BJ (cell line): Measurements from ENCODE around the gene PNRC2. TPM values are rescaled to one million over a fixed set of nuclear protein-coding genes. Genes with fewer than 3 reads are reported as not detected.
"Not testable (repeated sequence)": the region's sequence is repeated elsewhere in the genome, so short reads cannot be mapped to it uniquely, and the experiment has no call there.

Source experiments
- CTCF ChIA-PET: fragments of 350-600 bp; formaldehyde crosslinking; extraction: SDS; loops from one replicate; lab custom pipeline; 2021; ENCODE audit warnings: antibody characterized with exemption, inconsistent platforms; lab: Yijun Ruan, JAX
- POLR2A ChIA-PET: fragments of 300-600 bp; sonication (Branson Sonifier 250); formaldehyde crosslinking; extraction: SDS; loops from one replicate; lab custom pipeline; 2021; ENCODE audit warnings: antibody characterized with exemption; lab: Charles Lee
- DNase-seq: peaks from one replicate; pipeline ENCODE4 v3.0.0-alpha.2; 2011; ENCODE audit warnings: low read depth
- H3K27me3 ChIP-seq: 2 replicates; pipeline ENCODE4 v1.6.0; 2011; ENCODE audit warnings: low read length; ENCODE audit not compliant: control insufficient read depth, insufficient read depth
- H3K36me3 ChIP-seq: 2 replicates; pipeline ENCODE4 v1.5.1; 2011; ENCODE audit warnings: low read length; ENCODE audit not compliant: control insufficient read depth, insufficient read depth
- H3K4me3 ChIP-seq: 2 replicates; pipeline ENCODE4 v1.5.1; 2011; ENCODE audit warnings: low read depth, mild to moderate bottlenecking, control low read depth, low read length
- polyA plus RNA-seq: library from polyadenylated mRNA; depleted of rRNA; stranded (reverse); fragments of >200 nt; gene quantifications from 2 replicates; pipeline ENCODE4 v1.2.3, GENCODE V29; 2011
- TF ChIP-seq, protein P1 (sequence below): IDR thresholded peaks from 2 replicates; pipeline ENCODE4 v1.5.1; 2011; ENCODE audit warnings: low read depth, mild to moderate bottlenecking, control low read depth, inconsistent platforms, low read length, moderate library complexity; ENCODE audit not compliant: insufficient read depth

Gene PNRC2
- polyA plus RNA-seq, 1 experiment = 30.0 TPM

GRCh38 chr1:23936481-23937176 is 23.0 kb upstream of the PNRC2 start:
- Histone ChIP-seq H3K36me3 (no peaks in the 10 kb centered on the region), H3K4me3 (no peak overlapping the region), H3K27me3 (no peaks in the 10 kb centered on the region)
- ChIA-PET POLR2A (no interaction called here), CTCF (interaction anchor here (0.7 kb wide), 1 partner anchor 12 kb away, joined by 3 read pairs; no protein-coding TSS in a partner anchor)
- TF ChIP-seq, protein P1, sequence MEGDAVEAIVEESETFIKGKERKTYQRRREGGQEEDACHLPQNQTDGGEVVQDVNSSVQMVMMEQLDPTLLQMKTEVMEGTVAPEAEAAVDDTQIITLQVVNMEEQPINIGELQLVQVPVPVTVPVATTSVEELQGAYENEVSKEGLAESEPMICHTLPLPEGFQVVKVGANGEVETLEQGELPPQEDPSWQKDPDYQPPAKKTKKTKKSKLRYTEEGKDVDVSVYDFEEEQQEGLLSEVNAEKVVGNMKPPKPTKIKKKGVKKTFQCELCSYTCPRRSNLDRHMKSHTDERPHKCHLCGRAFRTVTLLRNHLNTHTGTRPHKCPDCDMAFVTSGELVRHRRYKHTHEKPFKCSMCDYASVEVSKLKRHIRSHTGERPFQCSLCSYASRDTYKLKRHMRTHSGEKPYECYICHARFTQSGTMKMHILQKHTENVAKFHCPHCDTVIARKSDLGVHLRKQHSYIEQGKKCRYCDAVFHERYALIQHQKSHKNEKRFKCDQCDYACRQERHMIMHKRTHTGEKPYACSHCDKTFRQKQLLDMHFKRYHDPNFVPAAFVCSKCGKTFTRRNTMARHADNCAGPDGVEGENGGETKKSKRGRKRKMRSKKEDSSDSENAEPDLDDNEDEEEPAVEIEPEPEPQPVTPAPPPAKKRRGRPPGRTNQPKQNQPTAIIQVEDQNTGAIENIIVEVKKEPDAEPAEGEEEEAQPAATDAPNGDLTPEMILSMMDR = no peak
- DNase-seq = no peak

DNA sequence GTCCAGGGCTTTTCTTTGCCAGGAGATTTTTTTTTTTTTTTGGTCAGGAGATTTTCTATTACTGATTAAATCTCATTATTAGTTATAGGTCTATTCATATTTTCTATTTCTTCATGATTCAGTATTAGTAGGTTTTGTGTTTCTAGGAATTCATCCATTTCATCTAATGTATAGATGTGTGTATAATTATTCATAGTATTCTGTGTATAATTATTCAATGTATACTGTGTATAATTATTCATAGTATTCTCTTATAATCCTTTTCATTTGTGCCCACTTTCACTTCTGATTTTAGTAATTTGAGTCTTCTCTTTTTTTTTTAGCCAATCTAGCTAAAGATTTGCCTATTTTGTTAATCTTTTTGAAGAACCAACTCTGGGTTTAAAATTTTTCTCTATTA is 12.3 kb upstream of the PNRC2 start:
- ChIA-PET CTCF (interaction anchor here (1.6 kb wide), 1 partner anchor 16 kb away, joined by 7 read pairs; no protein-coding TSS in a partner anchor), POLR2A (no interaction called here)
- DNase-seq = no peak
- H3K27me3 ChIP-seq = no peaks in the 10 kb centered on the region; the same call in none of the 2 replicates
- no peak overlapping the region for H3K4me3 ChIP-seq
- TF ChIP-seq, protein P1 = no peak
- no peaks in the 10 kb centered on the region for H3K36me3 ChIP-seq

DNA sequence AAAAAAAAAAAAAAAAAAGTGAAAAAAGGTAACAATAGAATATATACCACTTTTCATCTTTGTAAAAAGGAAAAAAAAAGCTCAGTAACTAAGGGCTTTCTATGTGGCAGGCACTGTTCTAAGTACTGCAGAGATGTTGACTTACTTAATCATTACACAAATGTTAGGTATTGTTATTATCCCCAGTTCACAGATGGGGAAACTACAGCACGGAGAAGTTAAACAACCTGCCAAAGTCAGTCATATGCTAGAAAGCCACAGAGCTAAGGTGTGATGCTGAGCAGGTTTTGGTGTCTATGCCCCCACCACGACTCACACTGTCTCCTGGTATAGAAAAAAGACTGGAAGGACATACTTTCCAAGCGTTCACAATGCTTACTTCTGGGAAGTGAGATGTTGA is 6.6 kb upstream of the PNRC2 start:
- Histone ChIP-seq H3K27me3 (no peaks in the 10 kb centered on the region), H3K4me3 (no peak overlapping the region), H3K36me3 (no peaks in the 10 kb centered on the region)
- TF ChIP-seq, protein P1 = no peak
- ChIA-PET CTCF (interaction anchor here (1.5 kb wide), 1 partner anchor 181 kb away, joined by 3 read pairs; no protein-coding TSS in a partner anchor), POLR2A (interaction anchor here (0.5 kb wide), 1 partner anchor 39 kb away, joined by 3 read pairs; no protein-coding TSS in a partner anchor)
- no peak for DNase-seq

DNA sequence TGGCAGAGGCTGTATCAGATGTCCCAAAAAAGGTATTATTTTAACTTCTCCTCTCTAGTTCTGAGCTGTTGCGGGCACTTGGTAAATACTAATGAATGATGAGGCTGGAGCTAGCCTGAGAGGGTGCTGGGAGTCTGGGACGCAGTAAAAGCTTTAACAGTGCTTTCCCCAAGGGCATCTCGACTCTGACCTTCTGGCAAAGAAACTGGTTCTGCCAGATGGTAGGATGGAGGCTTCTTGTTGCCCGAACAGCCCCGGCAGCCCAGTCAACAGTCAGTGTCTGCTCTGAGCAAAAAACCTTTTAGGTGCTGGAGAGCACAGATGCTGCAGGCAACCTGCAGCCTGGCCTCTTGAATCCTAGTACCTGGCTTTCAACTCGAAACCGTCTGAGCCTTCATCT is 2.5 kb upstream of the PNRC2 start:
- no peaks in the 10 kb centered on the region for H3K36me3 ChIP-seq
- ChIA-PET CTCF (interaction anchor here (0.7 to 1.5 kb wide), 4 partner anchors 23 to 185 kb away, joined by 3 to 4 read pairs (median 4); no protein-coding TSS in a partner anchor), POLR2A (no interaction called here)
- H3K4me3 ChIP-seq = no peak overlapping the region
- no peak for DNase-seq
- TF ChIP-seq, protein P1 = no peak
- H3K27me3 ChIP-seq = no peaks in the 10 kb centered on the region

GRCh38 chr1:23958040-23958809 is 1.4 kb upstream of the PNRC2 start:
- H3K36me3 ChIP-seq, POLR2A ChIA-PET, DNase-seq, H3K27me3 ChIP-seq: not testable (repeated sequence)
- H3K4me3 ChIP-seq = peak overlapping the region; percentile 85
- CTCF ChIA-PET = interaction anchor here (0.7 to 1.0 kb wide), 2 partner anchors 22 to 70 kb away, joined by 3 read pairs; partner anchors contain the start of gene SRSF10
